A549 (cell line): Measurements from ENCODE around the gene BRAF. TPM values are rescaled to one million over a fixed set of nuclear protein-coding genes. Genes with fewer than 3 reads are reported as not detected.

Experiments
- ATAC-seq, 2 experiments: fragments of 200-7000 bp in 1 of 2; fragments of >200 bp in 1 of 2; cut with Nextera tagmentation in 1 of 2; cut with Tn5 transposase in 1 of 2; 3 replicates each; pipeline versions ENCODE4 v1.8.0 to v1.9.1; 2018 to 2020; ENCODE audit warnings: mild to moderate bottlenecking in 1 of 2, moderate library complexity in 1 of 2
- CTCF ChIA-PET: fragments of 300-600 bp; sonication (Branson Sonifier 250); formaldehyde crosslinking; extraction: SDS; loops from one replicate; lab custom pipeline; 2021; ENCODE audit warnings: antibody characterized with exemption, inconsistent platforms; lab: Yijun Ruan, JAX
- POLR2A ChIA-PET: fragments of 350-600 bp; formaldehyde crosslinking; extraction: SDS; loops from one replicate; lab custom pipeline; 2021; ENCODE audit warnings: antibody characterized with exemption, inconsistent platforms; lab: Yijun Ruan, JAX
- DNase-seq, 2 experiments: peaks; one replicate each; pipeline versions ENCODE4 v3.0.0 to v3.0.0-alpha.2; 2011 to 2016; ENCODE audit warnings: low read depth in 1 of 2, low spot score in 1 of 2
- FAIRE-seq: peaks from 2 replicates; lab custom pipeline; 2011; peaks lifted over from hg19 to GRCh38; lab: Jason Lieb, UNC
- H3K27ac ChIP-seq, 2 experiments: fragments of >200 bp; sonication (Bioruptor Twin); formaldehyde crosslinking; 3 replicates each; pipeline ENCODE4 v1.5.1; 2016 to 2017
- H3K4me1 ChIP-seq: fragments of >200 bp; sonication (Bioruptor Twin); formaldehyde crosslinking; 3 replicates; pipeline ENCODE4 v1.6.1; 2016
- H3K4me2 ChIP-seq: fragments of >200 bp; sonication (Bioruptor Twin); formaldehyde crosslinking; 3 replicates; pipeline ENCODE4 v1.6.1; 2016
- H3K4me3 ChIP-seq: fragments of >200 bp; sonication (Bioruptor Twin); formaldehyde crosslinking; 3 replicates; pipeline ENCODE4 v1.5.1; 2016
- H3K9me3 ChIP-seq: fragments of >200 bp; sonication (Bioruptor Twin); formaldehyde crosslinking; 3 replicates; pipeline ENCODE4 v1.6.1; 2016
- CBX2 ChIP-seq: fragments of 200-600 bp; sonication (generic); IDR thresholded peaks from 2 replicates; pipeline ENCODE4 v1.6.1; 2016; ENCODE audit warnings: low read depth, mild to moderate bottlenecking, borderline replicate concordance
- CBX8 ChIP-seq: fragments of 200-600 bp; sonication (generic); IDR thresholded peaks from 2 replicates; pipeline ENCODE4 v1.6.1; 2016
- CHD2 ChIP-seq: fragments of 150-350 bp; IDR thresholded peaks from 2 replicates; pipeline ENCODE4 v1.6.1; 2014; ENCODE audit warnings: low read length; ENCODE audit not compliant: partially characterized antibody
- EHMT2 ChIP-seq: fragments of 200-600 bp; sonication (generic); IDR thresholded peaks from 2 replicates; pipeline ENCODE4 v1.6.1; 2016; ENCODE audit warnings: antibody characterized with exemption, low read depth, mild to moderate bottlenecking, moderate library complexity
- ESRRA ChIP-seq: fragments of 150-350 bp; IDR thresholded peaks from 2 replicates; pipeline ENCODE4 v1.6.1; 2014; ENCODE audit warnings: mild to moderate bottlenecking, low read length, borderline replicate concordance
- FOSL2 ChIP-seq, 2 experiments: fragments of 450-650 bp in 1 of 2; fragments of >200 bp in 1 of 2; sonication (Bioruptor Twin) in 1 of 2; formaldehyde crosslinking; IDR thresholded peaks; 2 replicates each; pipeline versions ENCODE4 v1.5.0 to v1.6.1; 2016 to 2020; ENCODE audit warnings: mild to moderate bottlenecking in 1 of 2, moderate library complexity in 1 of 2
- HOXB13 ChIP-seq: fragments of 250-450 bp; sonication (Bioruptor Pico); IDR thresholded peaks from 2 replicates; pipeline ENCODE4 v1.5.0; 2020; ENCODE audit warnings: low read depth, mild to moderate bottlenecking, moderate library complexity
- JUN ChIP-seq, 2 experiments: fragments of >200 bp; sonication (Bioruptor Twin); formaldehyde crosslinking; IDR thresholded peaks; 2 replicates in 1 of 2; 3 replicates in 1 of 2; pipeline ENCODE4 v1.6.1; 2016 to 2017
- NFE2L2 ChIP-seq: fragments of 150-350 bp; conservative IDR thresholded peaks from 2 replicates; pipeline ENCODE4 v1.6.1; 2014; ENCODE audit warnings: low read length
- NR3C1 ChIP-seq: fragments of >200 bp; sonication (Bioruptor Twin); formaldehyde crosslinking; IDR thresholded peaks from 3 replicates; pipeline ENCODE4 v1.6.1; 2017
- PHF8 ChIP-seq: fragments of 200-600 bp; sonication (generic); IDR thresholded peaks from 2 replicates; pipeline ENCODE4 v1.6.1; 2016; ENCODE audit warnings: low read depth, mild to moderate bottlenecking, antibody characterized with exemption, moderate library complexity, borderline replicate concordance
- POLR2AphosphoS2 ChIP-seq: conservative IDR thresholded peaks from 2 replicates; pipeline ENCODE4 v1.6.1; 2012; ENCODE audit warnings: low read length, improper control_type of control experiment, inconsistent platforms
- TFCP2L1 ChIP-seq: fragments of 250-450 bp; sonication (Bioruptor Pico); IDR thresholded peaks from 2 replicates; pipeline ENCODE4 v1.5.0; 2021; ENCODE audit warnings: mild to moderate bottlenecking
- TP53 ChIP-seq: fragments of 250-450 bp; sonication (Bioruptor Pico); IDR thresholded peaks from 2 replicates; pipeline ENCODE4 v1.5.0; 2021; ENCODE audit warnings: mild to moderate bottlenecking, moderate library complexity
- ZNF302 ChIP-seq: fragments of 250-450 bp; sonication (Bioruptor Pico); IDR thresholded peaks from 2 replicates; pipeline ENCODE4 v1.9.0; 2021; ENCODE audit warnings: inconsistent platforms, mild to moderate bottlenecking, moderate library complexity
- WGBS: methylation state at CpG from one replicate; pipeline ENCODE4 v1.1.6; 2017; ENCODE audit errors: missing lambda C conversion rate; 5-methylcytosine and 5-hydroxymethylcytosine counted together
- polyA plus RNA-seq, 4 experiments: library from polyadenylated mRNA; depleted of rRNA in 3 of 4; stranded (reverse); fragments of >200 nt; fragmentation: RNase III in 1 of 4; extraction: RNeasy Plus Mini Kit Qiagen cat#74134 plus additional on column Dnase treatment in 1 of 4; gene quantifications; 2 replicates in 3 of 4; 3 replicates in 1 of 4; pipeline ENCODE4 v1.2.3, GENCODE V29; 2011 to 2017
- TF ChIP-seq, protein P1 (sequence below): fragments of >200 bp; sonication (Bioruptor Twin); formaldehyde crosslinking; IDR thresholded peaks from 3 replicates; pipeline ENCODE4 v1.6.1; 2016
- TF ChIP-seq, protein P2 (sequence below): fragments of 450-650 bp; IDR thresholded peaks from 2 replicates; pipeline ENCODE4 v1.6.1; 2014; ENCODE audit warnings: antibody characterized with exemption
- TF ChIP-seq, protein P3 (sequence below): fragments of 250-450 bp; sonication (Bioruptor Pico); IDR thresholded peaks from 2 replicates; pipeline ENCODE4 v1.5.0; 2021; ENCODE audit warnings: mild to moderate bottlenecking, moderate library complexity, borderline replicate concordance
- TF ChIP-seq, protein P4 (sequence below): IDR thresholded peaks from 2 replicates; pipeline ENCODE4 v1.6.1; 2012; ENCODE audit warnings: low read depth, borderline replicate concordance
- TF ChIP-seq, protein P5 (sequence below): IDR thresholded peaks from 2 replicates; pipeline ENCODE4 v1.6.1; 2012
- TF ChIP-seq, protein P6 (sequence below): fragments of >200 bp; sonication (Bioruptor Twin); formaldehyde crosslinking; IDR thresholded peaks from 3 replicates; pipeline ENCODE4 v1.5.1; 2016

Gene BRAF
- polyA plus RNA-seq, 2 of the 4 experiments (the other 2 are of a cell fraction) = 6.1 to 19.7 TPM

DNA sequence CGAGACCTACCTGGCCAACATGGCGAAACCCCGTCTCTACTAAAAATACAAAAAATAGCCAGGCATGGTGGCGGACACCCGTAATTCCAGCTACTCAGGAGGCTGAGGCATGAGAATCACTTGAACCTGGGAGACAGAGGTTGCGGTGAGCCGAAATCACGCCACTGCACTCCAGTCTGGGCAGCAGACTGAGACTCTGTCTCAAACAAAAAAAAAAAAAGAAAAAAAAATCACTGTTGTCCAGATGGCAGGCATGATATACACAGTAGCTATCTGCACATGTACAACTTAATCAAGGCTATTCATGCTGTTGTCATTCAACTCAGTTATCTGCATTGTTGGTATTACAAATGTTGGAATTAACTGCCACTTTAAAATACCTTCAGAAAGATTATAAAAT, 55.3 kb downstream of the BRAF start (continued):
- TF ChIP-seq, protein P1, sequence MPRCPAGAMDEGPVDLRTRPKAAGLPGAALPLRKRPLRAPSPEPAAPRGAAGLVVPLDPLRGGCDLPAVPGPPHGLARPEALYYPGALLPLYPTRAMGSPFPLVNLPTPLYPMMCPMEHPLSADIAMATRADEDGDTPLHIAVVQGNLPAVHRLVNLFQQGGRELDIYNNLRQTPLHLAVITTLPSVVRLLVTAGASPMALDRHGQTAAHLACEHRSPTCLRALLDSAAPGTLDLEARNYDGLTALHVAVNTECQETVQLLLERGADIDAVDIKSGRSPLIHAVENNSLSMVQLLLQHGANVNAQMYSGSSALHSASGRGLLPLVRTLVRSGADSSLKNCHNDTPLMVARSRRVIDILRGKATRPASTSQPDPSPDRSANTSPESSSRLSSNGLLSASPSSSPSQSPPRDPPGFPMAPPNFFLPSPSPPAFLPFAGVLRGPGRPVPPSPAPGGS = no peak
- TF ChIP-seq JUN (IDR thresholded peaks at IDR 0.05) (no peak), CBX2 (no peak), NFE2L2 (no peak), CHD2 (no peak)
- TF ChIP-seq, protein P2, sequence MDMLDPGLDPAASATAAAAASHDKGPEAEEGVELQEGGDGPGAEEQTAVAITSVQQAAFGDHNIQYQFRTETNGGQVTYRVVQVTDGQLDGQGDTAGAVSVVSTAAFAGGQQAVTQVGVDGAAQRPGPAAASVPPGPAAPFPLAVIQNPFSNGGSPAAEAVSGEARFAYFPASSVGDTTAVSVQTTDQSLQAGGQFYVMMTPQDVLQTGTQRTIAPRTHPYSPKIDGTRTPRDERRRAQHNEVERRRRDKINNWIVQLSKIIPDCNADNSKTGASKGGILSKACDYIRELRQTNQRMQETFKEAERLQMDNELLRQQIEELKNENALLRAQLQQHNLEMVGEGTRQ = no peak

DNA sequence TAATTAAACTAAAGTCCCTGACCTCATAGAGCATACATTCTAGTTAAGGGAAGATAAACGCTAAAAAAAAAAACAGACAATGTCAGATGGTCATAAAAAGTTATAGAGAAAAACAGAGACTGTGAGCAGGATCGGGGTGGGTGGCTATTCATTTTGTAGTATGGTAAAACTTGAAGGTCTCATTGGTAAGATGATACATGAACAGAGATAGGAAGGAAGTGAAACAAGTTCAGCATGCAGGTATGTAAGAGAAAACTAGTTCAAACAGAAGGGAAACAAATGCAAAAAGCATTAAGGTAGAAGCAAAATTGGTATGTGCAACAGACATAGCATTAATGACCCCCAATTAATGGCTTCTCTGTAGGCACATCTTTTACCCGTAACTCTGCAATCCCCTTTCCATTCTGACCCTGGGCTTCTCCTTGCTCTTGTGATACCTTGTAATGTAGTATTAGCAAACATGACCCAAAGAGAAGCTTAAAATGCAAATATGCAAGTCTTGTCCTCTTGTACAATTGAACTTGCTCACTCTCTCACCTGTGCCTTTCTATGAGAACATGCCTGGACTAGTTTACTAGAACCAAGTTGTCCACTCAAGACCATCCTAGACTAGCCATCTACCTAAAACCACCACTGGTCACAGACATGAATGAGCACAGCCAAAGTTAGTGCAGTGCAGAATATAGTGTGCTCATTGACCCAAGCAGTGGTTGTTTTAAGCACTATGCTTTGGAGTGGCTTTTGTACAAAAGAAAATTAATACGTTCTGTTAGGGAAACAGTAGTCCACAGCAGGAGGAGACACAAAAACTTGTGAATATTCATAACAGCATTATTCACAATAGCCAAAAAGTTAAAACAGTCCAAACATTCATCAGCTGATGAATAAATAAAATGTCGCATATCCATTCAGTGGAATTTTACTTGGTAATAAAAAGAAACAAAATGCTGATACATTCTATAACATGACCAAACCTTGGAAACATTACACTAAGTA, 57.0 kb downstream of the BRAF start:
- CTCF ChIA-PET = no interaction called here
- 95% methylated on average over 5 of the region's 5 CpGs for WGBS

DNA sequence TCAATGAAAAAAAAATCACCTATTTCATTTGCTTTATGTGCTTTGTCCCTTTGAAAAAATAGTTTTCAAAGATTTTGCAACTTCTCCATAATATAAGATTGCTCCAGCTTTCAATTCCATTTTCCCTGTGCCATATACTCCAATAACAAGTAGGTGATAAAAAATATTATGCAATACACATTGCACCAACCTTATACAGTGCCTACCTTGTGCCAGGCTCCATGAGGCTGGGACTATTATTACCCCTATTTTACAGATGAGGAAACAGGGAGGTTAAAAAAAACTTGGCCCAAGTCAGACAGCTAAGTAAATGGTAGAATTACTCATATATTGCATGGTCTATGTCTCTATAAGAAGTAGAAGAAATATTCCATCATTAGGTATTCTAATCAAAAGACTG, 57.8 kb downstream of the BRAF start:
- TF ChIP-seq HOXB13 (CRISPR knock-in tag) = no peak
- no peak for TF ChIP-seq FOSL2 (IDR thresholded peaks at IDR 0.05)
- TF ChIP-seq FOSL2 (CRISPR knock-in tag; IDR thresholded peaks at IDR 0.05) = no peak
- no peak for TF ChIP-seq PHF8
- no peak for TF ChIP-seq JUN (IDR thresholded peaks at IDR 0.05)
- TF ChIP-seq, protein P3, sequence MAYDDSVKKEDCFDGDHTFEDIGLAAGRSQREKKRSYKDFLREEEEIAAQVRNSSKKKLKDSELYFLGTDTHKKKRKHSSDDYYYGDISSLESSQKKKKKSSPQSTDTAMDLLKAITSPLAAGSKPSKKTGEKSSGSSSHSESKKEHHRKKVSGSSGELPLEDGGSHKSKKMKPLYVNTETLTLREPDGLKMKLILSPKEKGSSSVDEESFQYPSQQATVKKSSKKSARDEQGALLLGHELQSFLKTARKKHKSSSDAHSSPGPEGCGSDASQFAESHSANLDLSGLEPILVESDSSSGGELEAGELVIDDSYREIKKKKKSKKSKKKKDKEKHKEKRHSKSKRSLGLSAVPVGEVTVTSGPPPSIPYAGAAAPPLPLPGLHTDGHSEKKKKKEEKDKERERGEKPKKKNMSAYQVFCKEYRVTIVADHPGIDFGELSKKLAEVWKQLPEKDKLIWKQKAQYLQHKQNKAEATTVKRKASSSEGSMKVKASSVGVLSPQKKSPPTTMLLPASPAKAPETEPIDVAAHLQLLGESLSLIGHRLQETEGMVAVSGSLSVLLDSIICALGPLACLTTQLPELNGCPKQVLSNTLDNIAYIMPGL = no peak
- no peak for TF ChIP-seq TP53 (CRISPR knock-in tag)
- TF ChIP-seq, protein P4, sequence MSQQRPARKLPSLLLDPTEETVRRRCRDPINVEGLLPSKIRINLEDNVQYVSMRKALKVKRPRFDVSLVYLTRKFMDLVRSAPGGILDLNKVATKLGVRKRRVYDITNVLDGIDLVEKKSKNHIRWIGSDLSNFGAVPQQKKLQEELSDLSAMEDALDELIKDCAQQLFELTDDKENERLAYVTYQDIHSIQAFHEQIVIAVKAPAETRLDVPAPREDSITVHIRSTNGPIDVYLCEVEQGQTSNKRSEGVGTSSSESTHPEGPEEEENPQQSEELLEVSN = no peak
- TF ChIP-seq CBX8 = no peak
- no peak for TF ChIP-seq ZNF302 (CRISPR knock-in tag)
- TF ChIP-seq, protein P5, sequence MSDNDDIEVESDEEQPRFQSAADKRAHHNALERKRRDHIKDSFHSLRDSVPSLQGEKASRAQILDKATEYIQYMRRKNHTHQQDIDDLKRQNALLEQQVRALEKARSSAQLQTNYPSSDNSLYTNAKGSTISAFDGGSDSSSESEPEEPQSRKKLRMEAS = no peak
- no peaks in the 10 kb centered on the region for H3K4me1 ChIP-seq
- CTCF ChIA-PET = no interaction called here
- DNase-seq = no peak
- no peak for FAIRE-seq
- POLR2A ChIA-PET = no interaction called here
- no peak for ATAC-seq
- no peaks in the 10 kb centered on the region for H3K9me3 ChIP-seq
- H3K4me3 ChIP-seq = no peak overlapping the region
- no peak overlapping the region for H3K4me2 ChIP-seq
- H3K27ac ChIP-seq = no peak overlapping the region

More for the DNA sequence above, 57.0 kb downstream of the BRAF start:
- Histone ChIP-seq H3K9me3 (no peaks in the 10 kb centered on the region), H3K4me3 (no peak overlapping the region), H3K4me2 (no peak overlapping the region), H3K4me1 (no peaks in the 10 kb centered on the region), H3K27ac (0 out of 6 replicates have a peak overlapping the region, but pooled peaks have one; percentile 6 to 11)
- no peak for FAIRE-seq
- POLR2A ChIA-PET = no interaction called here
- no peak for ATAC-seq
- DNase-seq = no peak
- TF ChIP-seq EHMT2 = no peak
- no peak for TF ChIP-seq TFCP2L1
- TF ChIP-seq FOSL2 (IDR thresholded peaks at IDR 0.05) = no peak
- no peak for TF ChIP-seq FOSL2 (CRISPR knock-in tag; IDR thresholded peaks at IDR 0.05)
- TF ChIP-seq ESRRA = no peak
- no peak for TF ChIP-seq POLR2AphosphoS2
- TF ChIP-seq NR3C1 = no peak
- no peak for TF ChIP-seq NFE2L2
- no peak for TF ChIP-seq CHD2
- TF ChIP-seq, protein P6, sequence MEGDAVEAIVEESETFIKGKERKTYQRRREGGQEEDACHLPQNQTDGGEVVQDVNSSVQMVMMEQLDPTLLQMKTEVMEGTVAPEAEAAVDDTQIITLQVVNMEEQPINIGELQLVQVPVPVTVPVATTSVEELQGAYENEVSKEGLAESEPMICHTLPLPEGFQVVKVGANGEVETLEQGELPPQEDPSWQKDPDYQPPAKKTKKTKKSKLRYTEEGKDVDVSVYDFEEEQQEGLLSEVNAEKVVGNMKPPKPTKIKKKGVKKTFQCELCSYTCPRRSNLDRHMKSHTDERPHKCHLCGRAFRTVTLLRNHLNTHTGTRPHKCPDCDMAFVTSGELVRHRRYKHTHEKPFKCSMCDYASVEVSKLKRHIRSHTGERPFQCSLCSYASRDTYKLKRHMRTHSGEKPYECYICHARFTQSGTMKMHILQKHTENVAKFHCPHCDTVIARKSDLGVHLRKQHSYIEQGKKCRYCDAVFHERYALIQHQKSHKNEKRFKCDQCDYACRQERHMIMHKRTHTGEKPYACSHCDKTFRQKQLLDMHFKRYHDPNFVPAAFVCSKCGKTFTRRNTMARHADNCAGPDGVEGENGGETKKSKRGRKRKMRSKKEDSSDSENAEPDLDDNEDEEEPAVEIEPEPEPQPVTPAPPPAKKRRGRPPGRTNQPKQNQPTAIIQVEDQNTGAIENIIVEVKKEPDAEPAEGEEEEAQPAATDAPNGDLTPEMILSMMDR = no peak
